GM19099 (cell line): ENCODE results near the gene HOXA6.

Experiments used
- POLR2A ChIP-seq: IDR thresholded peaks from 3 replicates; pipeline ENCODE4 v1.6.1; 2011; ENCODE audit warnings: low read depth; ENCODE audit not compliant: insufficient read length; ENCODE audit errors: extremely low read depth

The HOXA6 gene

DNA sequence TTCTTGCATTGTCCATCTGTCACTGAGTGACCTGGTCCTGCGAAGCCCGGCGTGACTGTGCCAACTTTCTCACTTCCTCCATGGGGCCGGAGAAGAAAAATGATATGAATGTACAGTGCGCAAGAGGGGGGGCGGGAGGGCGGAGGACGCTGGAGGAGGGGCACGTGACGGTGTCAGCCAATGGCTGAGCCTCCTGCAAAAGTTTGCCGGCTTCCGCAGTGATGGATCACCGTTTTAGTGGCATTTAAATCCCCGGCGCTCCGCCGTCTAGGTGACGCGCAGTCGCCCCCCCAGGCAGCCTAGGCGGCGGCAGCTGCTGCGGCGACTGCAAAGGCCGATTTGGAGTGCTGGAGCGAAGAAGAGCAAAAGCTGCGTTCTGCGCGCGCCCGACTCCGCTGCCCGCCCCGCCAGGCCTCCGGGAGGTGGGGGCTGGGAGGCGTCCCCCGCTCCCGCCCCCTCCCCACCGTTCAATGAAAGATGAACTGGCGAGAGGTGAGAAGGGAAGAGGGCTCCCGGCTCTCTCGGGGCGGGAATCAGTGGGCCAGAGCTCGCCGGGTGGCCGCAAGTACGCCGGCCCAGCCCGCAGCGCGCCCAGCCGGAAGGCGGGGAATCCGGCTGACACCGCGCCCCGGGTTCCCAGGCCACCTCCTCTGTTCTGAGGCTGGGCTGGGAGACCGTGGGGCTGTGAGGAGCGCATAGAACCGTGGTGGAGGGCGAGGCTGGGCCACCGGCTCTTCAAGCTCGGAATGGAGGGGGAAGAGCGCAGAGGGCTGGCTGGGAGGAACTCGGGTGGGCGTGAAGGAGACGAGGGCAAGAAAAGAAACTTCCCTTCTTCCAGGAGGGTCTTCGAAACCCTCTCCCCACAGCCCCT, 51.4 kb downstream of the HOXA6 start, which contains the start of gene HOXA1:
Gene HOXA1, minus strand, starts transcription at position 104 of the 871 bp plus-strand sequence. Its CDS starts 88 bp downstream, at position 16.
- peak; percentile 44 for TF ChIP-seq POLR2A
